Epidermal melanocyte (primary cell): Measurements from ENCODE around the gene APP.

Source experiments
- DNase-seq: peaks from one replicate; pipeline ENCODE4 v3.0.0; 2011; ENCODE audit warnings: low spot score; ENCODE audit not compliant: insufficient read length

APP gene

DNA sequence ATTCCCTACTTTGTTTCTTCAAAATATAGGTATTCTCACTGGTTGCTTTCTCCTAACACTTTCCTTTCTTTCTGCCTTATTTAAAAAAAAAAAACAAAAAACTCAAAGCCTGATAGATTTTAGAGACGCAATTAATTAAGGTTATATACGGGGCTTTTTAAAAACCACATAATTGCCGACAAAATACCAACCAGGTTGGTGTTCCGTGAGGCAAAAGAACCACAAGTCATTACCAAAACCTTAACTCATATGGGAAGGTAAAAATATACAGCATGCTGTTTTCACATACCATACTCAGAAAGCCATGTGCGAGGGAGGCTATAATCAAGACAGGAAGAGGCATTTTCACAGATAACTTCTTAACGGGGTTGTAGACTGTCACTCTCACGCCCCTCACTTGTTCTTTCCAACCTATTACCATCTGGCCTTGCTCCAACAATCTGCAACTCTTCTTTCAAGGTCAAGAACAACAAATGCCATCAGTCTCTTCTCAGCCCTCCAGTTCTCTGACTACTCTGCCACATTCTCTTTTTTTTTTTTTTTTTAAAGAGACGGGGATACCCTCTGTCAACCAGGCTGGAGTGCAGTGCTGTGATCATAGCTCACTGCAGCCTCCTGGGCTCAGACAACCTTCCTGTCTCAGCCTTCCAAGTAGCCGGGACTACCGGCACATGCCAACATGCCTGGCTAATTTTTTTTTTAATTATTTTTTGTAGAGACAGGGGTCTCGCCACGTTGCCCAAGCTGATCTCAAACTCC is 102.6 kb downstream of the APP start:
- no peak for DNase-seq

DNA sequence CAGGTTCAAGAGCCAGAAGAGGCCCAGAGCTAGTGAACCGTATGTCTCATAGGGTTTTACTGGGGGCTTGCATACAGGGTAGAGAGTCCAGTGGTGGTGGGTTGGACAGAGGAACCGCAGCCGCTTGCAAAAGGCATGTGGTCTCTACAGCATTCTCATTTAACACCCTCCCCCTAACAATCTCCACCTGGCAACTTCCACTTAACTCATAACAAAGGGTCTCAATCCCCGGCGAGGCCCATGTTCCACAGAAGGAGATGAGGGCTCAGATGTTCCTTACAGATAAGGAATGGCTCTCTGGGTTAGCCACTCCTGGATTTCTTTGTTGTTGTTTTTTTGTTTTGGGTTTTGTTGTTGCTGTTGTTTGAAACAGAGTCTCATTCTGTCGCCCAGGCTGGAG is 106.1 kb downstream of the APP start:
- no peak for DNase-seq

DNA sequence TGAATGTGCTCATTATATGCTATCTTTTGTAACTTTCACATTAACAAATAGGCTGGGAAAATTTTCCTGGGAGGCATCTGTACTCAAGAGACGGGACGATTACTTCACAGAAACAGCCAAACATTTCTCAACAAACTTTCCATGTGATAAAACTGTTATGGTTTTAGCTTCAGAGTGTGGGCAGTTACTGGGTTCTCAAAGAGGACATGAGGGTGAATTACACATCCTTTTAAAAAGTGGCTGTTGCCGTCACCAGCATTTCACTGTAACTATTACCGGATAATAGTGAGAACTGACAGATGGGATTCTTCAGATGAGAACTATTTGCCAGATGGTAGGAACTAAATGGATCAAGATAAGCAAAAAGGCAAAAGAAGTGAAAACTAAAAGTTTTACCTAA is 109.1 kb downstream of the APP start:
- no peak for DNase-seq

DNA sequence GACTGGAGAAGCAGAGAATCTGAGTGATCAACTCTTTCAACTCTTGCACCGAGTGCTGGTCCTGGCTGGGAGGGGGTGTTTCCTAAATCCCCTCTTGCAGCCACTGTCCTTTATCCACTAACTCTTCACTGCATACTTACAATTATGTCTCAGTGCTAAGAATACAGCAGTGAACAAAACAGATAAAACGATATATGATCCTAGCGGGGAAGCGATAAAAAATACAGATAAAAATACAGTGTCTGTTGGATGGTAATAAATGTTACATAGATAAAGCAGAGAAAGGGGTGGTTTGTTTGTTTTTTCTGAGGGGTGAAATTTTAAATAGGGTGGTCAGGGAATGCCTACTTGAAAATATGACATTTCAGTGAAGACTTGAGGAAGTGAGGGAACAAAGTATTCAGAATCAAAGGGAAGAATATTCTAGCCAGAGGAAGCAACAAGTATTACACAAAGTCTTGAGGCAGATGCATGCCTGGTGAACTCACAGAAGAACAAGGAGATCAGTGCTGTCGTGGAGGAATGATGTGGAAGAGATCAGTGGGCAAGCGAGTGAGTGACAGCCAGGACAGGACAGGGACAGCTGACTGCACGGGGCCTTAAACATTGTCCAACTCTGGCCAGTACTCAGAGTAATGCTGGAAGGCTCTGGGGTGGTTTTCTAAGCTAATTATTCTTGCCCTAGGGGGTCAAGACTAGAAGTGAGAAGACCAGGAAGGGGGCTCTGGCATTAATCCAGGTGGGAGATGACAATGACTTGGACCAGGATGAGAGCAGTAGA is 110.0 kb downstream of the APP start:
- no peak for DNase-seq

DNA sequence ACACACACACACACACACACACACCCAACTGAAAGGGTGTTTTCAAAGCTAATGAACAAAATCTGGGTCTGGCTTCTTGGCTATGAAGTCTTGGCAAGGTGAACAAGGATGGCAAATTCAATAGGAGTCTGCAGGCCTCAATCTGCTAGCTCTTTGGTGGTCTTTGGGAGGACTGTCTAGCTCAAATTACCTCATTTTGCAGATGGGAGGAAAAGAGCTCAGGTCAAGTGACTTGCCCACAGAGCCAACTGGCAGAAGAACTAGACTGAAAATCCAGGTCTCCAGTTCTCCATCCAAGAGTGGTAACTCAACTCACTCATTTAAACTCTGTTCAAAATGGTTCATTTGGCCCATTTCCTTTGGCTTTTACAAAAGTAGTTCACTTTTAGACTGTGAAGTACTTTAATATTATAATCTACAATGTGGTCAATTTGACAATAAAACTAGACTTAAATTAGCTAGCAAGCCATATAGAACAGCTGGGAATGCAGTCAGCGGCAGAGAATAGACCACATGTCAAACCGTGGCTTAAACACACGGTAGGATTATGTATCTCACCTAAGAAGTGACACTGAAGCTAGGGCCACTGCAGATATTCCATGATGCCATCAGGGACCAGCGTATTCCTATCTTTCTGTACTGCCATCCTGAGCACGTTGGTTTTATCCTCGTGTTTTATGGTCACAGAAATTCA is 112.9 kb downstream of the APP start:
- DNase-seq: no peak

DNA sequence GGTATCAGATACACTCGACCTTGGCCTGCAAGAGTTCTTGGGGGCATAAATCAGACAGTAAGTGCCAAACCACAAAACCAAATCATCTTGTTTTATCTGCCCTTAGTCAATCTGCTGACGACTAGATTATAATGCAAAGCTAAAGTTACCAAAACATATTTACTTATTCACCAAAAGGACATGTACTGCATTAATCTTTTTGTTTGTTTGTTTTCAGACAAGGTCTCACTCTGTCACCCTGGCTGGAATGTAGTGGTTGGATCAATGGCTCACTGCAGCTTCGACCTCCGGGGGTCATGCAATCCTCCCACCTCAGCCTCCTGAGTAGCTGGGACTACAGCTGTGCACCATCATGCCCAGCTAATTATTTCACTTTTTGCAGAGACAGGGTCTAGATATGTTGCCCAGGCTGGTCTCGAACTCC is 114.7 kb downstream of the APP start:
- no peak for DNase-seq

DNA sequence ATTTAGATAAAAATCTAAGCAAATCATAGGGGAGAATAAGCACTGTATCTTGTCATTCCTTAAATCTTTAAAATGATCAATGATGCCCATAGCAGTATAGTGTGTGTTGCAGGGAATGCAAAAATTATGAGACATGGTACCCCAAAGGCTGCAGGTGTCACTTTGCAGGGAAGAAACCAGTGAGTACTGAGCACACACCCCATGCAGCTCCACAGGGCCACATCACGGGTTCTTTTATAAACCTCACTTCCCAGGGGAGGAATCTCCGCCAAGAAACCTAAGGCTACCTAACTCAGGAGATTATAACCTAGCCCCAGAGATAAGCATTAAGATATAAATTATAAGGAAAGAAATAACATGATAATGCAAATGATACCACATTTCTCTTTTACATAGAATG is 115.6 kb downstream of the APP start:
- DNase-seq: no peak

DNA sequence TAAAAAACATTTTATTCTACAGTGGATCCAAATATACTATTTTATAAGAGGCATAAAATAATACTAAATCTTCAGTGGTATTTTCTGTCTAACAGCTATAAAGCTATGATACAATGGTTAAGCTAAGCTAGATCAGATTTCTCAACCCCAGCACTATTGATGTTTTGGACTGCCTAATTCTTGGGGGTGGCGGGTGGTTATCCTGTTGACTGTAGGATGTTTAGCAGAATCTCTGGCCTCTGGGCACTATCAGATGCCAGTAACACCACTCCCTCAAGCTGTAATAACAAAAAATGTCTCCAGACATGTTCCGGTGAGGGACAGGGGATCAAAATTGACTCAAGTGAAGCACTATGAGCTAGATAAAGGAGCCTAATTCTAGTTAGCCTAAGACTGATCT is 118.5 kb downstream of the APP start:
- no peak for DNase-seq

DNA sequence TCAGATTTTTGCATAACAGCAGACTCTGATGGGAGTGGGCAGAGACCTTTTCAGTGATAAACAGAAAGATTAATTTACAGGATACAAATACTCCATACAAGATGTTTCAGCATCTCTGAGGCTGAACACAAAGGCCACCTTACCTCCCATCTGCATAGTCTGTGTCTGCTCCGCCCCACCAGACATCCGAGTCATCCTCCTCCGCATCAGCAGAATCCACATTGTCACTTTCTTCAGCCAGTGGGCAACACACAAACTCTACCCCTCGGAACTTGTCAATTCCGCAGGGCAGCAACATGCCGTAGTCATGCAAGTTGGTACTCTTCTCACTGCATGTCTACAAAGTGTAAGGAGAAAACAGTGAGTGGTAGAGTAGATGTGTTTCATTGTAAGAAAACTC is 119.7 kb downstream of the APP start:
- DNase-seq: no peak

DNA sequence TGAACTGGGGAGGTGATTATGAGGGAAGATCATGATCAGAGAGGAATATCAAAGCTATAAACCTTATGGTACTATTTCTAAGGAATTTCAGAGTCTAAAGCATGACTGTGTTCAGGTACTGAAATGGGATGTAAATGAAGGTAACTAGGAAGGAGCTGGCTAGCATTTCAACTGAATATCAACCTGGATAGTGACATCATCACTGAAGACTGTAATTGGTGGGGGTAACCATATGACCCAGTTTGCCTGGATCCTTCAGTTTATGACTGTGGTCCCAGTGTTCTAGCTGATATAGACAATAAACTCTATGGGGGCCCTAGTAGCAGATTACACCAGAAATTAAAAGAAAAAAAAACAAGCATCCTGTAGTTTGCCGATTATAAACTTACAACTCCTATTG is 120.8 kb downstream of the APP start:
- no peak for DNase-seq

DNA sequence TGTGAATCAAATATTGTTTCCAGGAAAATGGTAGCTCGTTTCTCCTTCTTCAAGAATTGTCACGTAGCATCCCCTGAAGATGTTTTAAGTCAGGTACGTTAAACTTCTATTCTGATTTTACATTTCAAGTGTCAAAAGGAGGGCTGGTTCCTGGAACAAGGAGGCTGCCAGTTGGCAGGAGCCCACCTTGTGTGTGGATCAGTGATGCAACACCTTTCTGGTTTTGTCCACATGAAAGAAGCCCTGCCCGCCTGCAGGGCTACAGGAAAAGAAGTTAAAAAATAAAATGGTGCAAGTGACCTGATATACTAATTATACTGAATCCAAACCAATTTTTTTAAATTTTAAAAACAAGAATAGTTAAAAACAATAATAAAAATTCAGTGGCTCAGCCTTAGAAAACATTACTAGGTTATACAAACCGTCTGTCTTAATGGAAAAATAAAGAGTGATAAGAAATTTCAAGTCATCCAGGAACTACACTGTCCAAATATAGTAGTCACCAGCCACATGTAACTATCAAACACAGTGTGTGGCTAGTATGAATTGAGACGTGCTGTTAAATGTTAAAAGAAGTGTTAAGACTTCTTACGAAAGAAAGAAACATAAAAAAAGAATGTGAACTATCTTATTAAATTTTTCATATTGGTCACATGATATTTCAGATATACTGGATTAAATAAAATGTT is 123.1 kb downstream of the APP start:
- no peak for DNase-seq

DNA sequence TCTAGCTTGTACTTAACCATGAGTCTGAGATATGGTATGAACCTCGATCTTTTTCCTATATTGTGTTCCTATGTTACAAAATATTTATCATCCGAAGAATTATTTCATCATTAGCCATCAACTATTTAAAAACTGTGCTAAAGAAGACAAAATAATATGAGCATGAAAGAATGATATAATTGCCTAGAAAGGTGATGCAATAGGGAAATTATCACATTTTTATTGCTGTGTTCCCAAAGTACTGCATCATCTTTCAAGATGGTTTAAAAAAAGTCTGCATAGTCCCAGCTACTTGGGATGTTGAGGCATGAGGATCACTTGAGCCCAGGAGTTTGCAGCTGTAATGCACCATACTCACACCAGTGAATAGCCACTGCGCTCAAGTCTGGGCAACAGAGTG is 126.7 kb downstream of the APP start:
- DNase-seq: no peak

DNA sequence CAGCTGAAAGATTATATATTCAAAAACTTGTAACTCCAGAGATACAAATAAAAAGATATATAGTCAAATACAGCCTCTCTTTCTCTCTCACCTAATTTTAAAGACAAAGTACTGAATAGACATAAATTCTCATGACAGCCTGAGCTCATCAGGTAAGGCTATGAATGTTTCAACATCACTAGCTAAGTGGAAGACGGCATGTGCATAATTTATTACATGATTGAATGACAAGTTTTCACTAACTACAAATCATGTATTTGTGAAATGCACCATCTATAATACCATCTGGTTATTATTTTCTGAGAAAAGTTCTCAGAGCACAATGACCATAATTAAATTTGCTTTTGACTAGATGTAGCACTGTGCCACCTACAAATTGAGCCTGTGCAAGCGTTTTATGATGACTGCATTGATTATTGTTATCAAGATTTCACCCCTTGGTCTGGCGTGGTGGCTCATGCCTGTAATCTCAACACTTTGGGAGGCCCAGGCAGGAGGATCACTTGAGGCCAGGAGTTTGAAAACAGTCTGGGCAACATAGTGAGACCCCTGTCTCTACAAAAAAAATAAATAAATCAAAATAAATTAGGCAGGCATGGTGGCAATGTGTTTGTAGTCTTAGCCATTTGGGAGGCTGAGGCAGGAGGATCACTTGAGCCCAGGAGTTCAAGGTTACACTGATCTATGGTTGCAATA is 128.2 kb downstream of the APP start:
- no peak for DNase-seq

DNA sequence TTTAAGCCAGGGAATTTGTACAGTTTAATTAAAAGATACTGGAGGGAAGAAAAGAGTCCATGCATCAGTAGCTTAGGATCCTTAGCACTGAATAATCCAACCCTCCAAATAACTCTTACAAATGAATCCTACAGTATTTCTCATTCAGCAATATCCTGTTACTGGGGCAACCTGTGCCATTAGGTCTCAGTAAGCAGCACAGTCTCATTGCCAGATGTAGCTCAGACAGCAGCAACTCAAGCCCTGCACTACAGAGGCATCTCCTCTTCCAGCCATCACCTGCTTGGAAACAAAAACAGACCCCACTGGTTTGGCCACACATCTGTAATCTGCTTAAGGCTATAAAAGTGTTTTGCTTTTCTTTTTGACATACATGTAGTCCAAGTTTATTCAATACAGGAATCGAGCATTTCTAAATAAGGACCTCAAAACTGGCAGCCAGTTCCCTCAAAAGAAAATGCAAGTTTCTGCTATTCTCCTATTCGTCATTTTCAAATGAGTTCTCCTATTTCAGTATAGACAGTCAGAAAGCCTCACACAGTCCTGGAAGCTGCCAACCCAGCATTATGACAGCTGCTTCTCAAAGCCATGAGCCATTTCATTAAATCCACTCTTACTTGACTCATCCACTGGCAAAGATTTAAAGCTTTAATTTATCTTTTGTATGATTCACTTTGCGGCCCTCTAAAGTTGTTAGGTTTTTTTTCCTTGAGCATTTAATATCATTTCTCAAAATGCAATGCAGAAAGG is 129.0 kb downstream of the APP start:
- DNase-seq: no peak

DNA sequence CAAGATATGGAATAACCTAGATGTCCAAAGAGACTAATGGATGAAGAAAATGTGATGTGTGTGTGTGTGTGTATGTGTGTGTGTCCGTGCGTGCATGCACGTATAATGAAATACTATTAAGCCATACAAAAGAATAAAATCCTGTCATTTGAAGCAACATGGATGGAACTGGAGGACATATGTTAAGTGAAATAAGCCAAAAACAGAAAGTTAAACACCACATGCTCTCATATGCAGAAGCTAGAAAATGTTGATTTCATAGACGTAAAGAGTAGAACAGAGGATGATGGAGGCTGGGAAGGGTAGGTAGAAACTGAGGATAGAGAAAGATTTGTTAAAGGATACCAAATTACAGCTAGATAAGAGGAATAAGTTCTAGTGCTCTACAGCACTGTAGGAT is 133.7 kb downstream of the APP start:
- DNase-seq: no peak

DNA sequence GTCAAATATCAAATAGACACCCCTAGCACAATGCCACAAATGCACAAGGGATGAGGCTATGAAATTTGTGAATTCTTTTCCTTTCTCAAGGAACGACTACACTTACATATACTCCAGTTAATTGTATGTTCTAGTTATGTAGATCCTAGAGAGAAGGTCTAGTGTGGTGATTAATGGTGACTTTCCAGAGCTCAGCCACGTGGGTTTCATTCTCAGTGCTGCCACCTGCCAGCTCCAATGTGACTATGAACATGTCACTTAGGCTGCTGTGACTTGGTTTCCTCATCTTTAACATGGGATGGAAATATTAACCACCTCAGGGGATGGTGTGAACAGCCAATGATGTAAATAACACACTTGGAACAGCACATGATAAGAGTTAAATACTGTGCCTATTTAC is 138.3 kb downstream of the APP start:
- no peak for DNase-seq

DNA sequence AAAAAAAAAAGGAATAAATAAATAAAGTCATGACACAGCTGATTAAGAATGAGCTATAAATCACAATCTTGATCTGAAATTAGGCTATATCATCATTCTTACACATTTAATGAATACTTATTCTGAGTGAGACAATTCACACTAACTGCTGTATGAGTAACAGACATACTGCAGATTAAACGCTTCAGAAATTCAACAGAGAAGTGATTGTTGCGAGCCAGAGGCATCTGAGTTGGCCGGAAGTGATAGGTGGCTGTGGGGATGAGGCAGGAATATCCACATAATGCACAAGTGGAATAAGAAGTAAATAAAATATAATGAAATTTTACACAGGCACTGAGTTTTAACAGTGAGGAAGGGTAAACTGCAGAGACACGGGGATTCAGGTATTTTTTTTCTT is 142.4 kb downstream of the APP start:
- DNase-seq: no peak

DNA sequence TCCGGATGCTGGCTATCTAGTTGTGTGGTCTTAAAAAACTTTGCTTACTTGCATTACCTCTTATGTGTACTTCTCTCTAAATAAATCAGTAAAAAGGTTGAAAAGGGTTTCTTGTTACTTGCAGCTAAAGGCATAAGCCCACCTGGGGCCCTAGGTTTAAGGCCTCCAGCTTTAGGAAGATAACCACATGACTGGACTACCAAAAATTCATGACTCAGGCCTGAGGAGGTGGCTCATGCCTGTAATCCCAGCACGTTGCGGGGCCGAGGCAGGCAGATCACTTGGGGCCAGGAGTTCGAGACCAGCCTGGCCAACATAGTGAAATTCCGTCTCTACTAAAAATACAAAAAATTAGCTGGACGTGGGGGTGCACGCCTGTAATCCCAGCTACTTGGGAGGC is 142.9 kb downstream of the APP start:
- DNase-seq: no peak

DNA sequence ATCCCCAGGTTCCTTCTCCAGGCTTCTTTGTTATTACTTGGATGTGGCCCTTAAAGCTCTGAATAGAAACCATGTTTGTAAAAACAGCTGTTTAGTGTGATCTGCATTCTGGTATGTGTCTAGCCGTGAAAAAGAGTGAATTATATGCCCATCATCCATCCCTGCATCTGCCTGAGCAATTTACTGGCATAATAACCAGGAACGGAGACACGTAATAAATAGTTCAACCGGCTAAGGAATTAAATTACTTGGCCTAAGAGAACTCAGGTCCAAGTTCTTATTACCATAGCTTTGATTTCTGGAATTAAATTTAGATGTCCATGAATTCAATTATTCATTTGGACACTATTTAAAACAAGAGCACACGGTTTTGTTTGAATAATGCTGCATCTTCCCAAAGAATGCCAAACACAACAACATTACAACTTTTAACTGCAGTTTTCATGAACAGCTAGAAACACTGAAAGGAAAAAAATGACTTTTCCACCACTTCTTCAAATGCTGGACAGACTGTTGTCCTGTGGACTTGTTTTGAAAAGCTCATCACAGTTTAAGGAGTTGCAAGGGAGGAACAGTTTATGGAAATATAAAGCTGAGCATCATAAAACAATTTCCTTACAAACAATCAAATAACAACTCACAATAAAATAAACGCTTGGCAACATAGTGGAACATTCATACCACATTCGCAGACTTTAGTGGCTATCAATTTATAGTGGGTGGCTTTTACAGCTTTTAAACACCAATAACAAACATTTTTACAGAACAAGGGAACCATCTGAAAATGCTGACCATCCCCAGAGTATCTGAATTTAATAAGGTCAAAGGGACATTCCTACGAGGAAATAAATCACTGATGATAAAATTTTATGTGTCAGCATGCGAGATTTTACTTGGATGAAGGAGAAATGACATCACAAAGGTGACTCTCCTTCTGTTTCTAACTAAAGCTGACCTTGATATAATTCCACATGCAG is 144.7 kb downstream of the APP start:
- DNase-seq: no peak
